Measurements from ENCODE around the gene ITM2C. TPM values are rescaled to one million over a fixed set of nuclear protein-coding genes. Genes with fewer than 3 reads are reported as not detected.

The ITM2C gene
- total and polyA plus RNA-seq, 2 of the 8 experiments (the other 6 are each of a cell fraction or from before 2014, with no cell fraction given) = 362 to 742 TPM

GRCh38 chr2:230870544-230871360 lies 6.0 kb downstream of the ITM2C start:
- H3K4me1 ChIP-seq (replicated peaks in 1 of 4; ENCODE audit: control insufficient read depth in 3 of 4, insufficient read depth in 4 of 4, low read length in 3 of 4) = peaks cover 17 to 56% (median 49%) of the 10 kb centered on the region in 4 experiments
- H3K18ac ChIP-seq (ENCODE audit: extremely low read depth, low read length) = peak overlapping the region; percentile 71
- H3K56ac ChIP-seq (replicated peaks; ENCODE audit: insufficient read length, low read depth, low read length) = no peak overlapping the region
- peak overlapping the region; percentile 100 for H2BK5ac ChIP-seq (ENCODE audit: low read depth, low read length)
- peak overlapping the region; percentile 35 for H3K27ac ChIP-seq (ENCODE audit: low read depth, low read length)
- H3K79me1 ChIP-seq (ENCODE audit: low read depth, low read length) = peaks cover 40% of the 10 kb centered on the region
- H3K9me3 ChIP-seq (ENCODE audit: insufficient read depth in 2 of 2, low read depth in 1 of 2, low read length in 1 of 2) = no peaks in the 10 kb centered on the region
- FAIRE-seq = no peak
- H2AFZ ChIP-seq (ENCODE audit: low read length) = no peak overlapping the region
- peak overlapping the region; percentile 75 for H4K8ac ChIP-seq (ENCODE audit: extremely low read depth, insufficient read depth, low read length)
- ChIA-PET CTCF (ENCODE audit: partially characterized antibody) (interaction anchor here (0.8 to 10.1 kb wide), 12 partner anchors 8 to 133 kb away, joined by 3 to 86 read pairs (median 4); no protein-coding TSS in a partner anchor), POLR2A (ENCODE audit: partially characterized antibody) (interaction anchor here (1.1 to 6.6 kb wide), 10 partner anchors 7 to 35 kb away, joined by 3 to 50 read pairs (median 11); no protein-coding TSS in a partner anchor)
- peak overlapping the region in 1 of 4 experiments; percentile 16; a peak in 2 of 7 replicates for H3K9ac ChIP-seq (replicated peaks in 1 of 4; ENCODE audit: extremely low read depth in 1 of 4, low read depth in 3 of 4, low read length in 3 of 4)
- no peak overlapping the region for H2BK120ac ChIP-seq (replicated peaks; ENCODE audit: low read depth, low read length)
- H3K23ac ChIP-seq (ENCODE audit: insufficient read length) = no peak overlapping the region
- DNase-seq (ENCODE audit: low read depth in 1 of 2, low spot score in 2 of 2) = peak in 1 of 2 experiments; percentile 46
- peak overlapping the region; percentile 83 for H4K91ac ChIP-seq (replicated peaks; ENCODE audit: insufficient read length, low read length)
- H4K5ac ChIP-seq (ENCODE audit: insufficient read length, low read depth, low read length) = peak overlapping the region; percentile 73
- H2BK20ac ChIP-seq (ENCODE audit: low read length) = peak overlapping the region; percentile 40; the same call in 1 of the 2 replicates
- H3K14ac ChIP-seq (ENCODE audit: insufficient read length) = no peak overlapping the region
- H3K4me2 ChIP-seq (ENCODE audit: insufficient read depth in 1 of 2, low read depth in 2 of 2, low read length in 2 of 2) = peak overlapping the region; percentile 29 to 94; a peak in 3 of 4 replicates
- H3K4ac ChIP-seq (replicated peaks; ENCODE audit: insufficient read length, low read depth, low read length) = peak overlapping the region; percentile 29
- WGBS, 2 experiments (ENCODE audit: extremely low coverage in 1 of 2, insufficient coverage in 1 of 2, insufficient read length in 1 of 2, insufficient replicate concordance in 2 of 2, low coverage in 1 of 2, low lambda C conversion rate in 2 of 2, missing lambda C conversion rate in 1 of 2) = 73% methylated on average over 16 of the region's 18 CpGs; no CpG with 5 or more reads in 1 of the 2 experiments
- H2BK12ac ChIP-seq (ENCODE audit: low read depth, low read length) = peak overlapping the region; percentile 84; the same call in 1 of the 2 replicates
- peaks cover 2 to 27% of the 10 kb centered on the region in 2 experiments for H4K20me1 ChIP-seq (replicated peaks in 1 of 2; ENCODE audit: control insufficient read depth in 1 of 2, insufficient read depth in 2 of 2, low read length in 2 of 2)
- H3K27me3 ChIP-seq (replicated peaks in 1 of 4; ENCODE audit: control insufficient read depth in 3 of 4, extremely low read depth in 1 of 4, insufficient read depth in 3 of 4, low read length in 3 of 4) = no peaks in the 10 kb centered on the region
- H2AK5ac ChIP-seq (ENCODE audit: low read depth, low read length) = peak overlapping the region; percentile 86; the same call in 1 of the 2 replicates
- peaks cover 16 to 88% of the 10 kb centered on the region in 2 experiments for H3K79me2 ChIP-seq (ENCODE audit: control insufficient read depth in 1 of 2, insufficient read depth in 2 of 2, low read length in 2 of 2)
- H3K23me2 ChIP-seq (ENCODE audit: low read depth, low read length) = peaks cover 13% of the 10 kb centered on the region
- H2BK15ac ChIP-seq (ENCODE audit: low read length) = no peak overlapping the region
- H3K4me3 ChIP-seq (ENCODE audit: extremely low read depth in 1 of 4, insufficient read depth in 2 of 4, low read depth in 3 of 4, low read length in 4 of 4) = no peak overlapping the region
- peaks cover 7 to 28% (median 13%) of the 10 kb centered on the region in 4 experiments; a peak in 7 of 8 replicates for H3K36me3 ChIP-seq (ENCODE audit: control insufficient read depth in 2 of 4, insufficient read depth in 4 of 4, low read length in 3 of 4)
- TF ChIP-seq E2F6 (IDR thresholded peaks at IDR 0.05) (no peak), SIN3A (conservative IDR thresholded peaks at IDR 0.05 in 1 of 2, IDR thresholded peaks at IDR 0.05 in 1 of 2; ENCODE audit: low read depth in 1 of 2, low read length in 2 of 2) (no peak), TCF12 (IDR thresholded peaks at IDR 0.05; ENCODE audit: low read depth, low read length) (no peak), SAP30 (IDR thresholded peaks at IDR 0.05; ENCODE audit: insufficient read depth, insufficient replicate concordance, low read length) (no peak), KDM1A (IDR thresholded peaks at IDR 0.05; ENCODE audit: borderline replicate concordance, low read length) (no peak), BCL11A (IDR thresholded peaks at IDR 0.05; ENCODE audit: low read depth in 2 of 2, low read length in 2 of 2) (no peak), FOSL1 (IDR thresholded peaks at IDR 0.05; ENCODE audit: insufficient read depth, low read depth, low read length) (no peak), SIX5 (IDR thresholded peaks at IDR 0.05; ENCODE audit: low read depth, low read length) (no peak), HDAC6 (IDR thresholded peaks at IDR 0.05; ENCODE audit: low read depth, low read length) (no peak)
